ENCODE measurements around the gene GNE.
"Not testable (repeated sequence)": the region's sequence is repeated elsewhere in the genome, so short reads cannot be mapped to it uniquely, and the experiment has no call there.

GNE gene

GRCh38 chr9:36247356-36247755, 10.9 kb downstream of the GNE start:
- H3F3A ChIP-seq (ENCODE audit: insufficient read depth, low read length): no peaks in the 10 kb centered on the region
- H3K9me2 ChIP-seq (ENCODE audit: low read depth, low read length): no peaks in the 10 kb centered on the region
- TF ChIP-seq CTCF (IDR thresholded peaks at IDR 0.05; ENCODE audit: low read length) (no peak), EZH2 (IDR thresholded peaks at IDR 0.05; ENCODE audit: borderline replicate concordance, low read length) (no peak)
- H4K20me1 ChIP-seq (ENCODE audit: insufficient read depth, low read length): no peaks in the 10 kb centered on the region
- H3K79me2 ChIP-seq (ENCODE audit: insufficient read depth, low read length): no peaks in the 10 kb centered on the region
- H3K27me3 ChIP-seq (ENCODE audit: insufficient read depth, low read length): no peaks in the 10 kb centered on the region
- H3K27ac ChIP-seq (ENCODE audit: low read depth, low read length, poor library complexity, severe bottlenecking): no peak overlapping the region
- H3K9me3 ChIP-seq (ENCODE audit: low read length): no peaks in the 10 kb centered on the region
- H3K4me2 ChIP-seq (ENCODE audit: low read length): no peak overlapping the region
- peaks cover 10% of the 10 kb centered on the region; the same call in 1 of the 2 replicates for H3K36me3 ChIP-seq (ENCODE audit: insufficient read depth, low read length)
- no peak overlapping the region for H3K9ac ChIP-seq (ENCODE audit: low read length)
- H3K4me1 ChIP-seq (ENCODE audit: insufficient read depth, low read length, severe bottlenecking): no peaks in the 10 kb centered on the region
- H2AFZ ChIP-seq (ENCODE audit: low read length): no peak overlapping the region
- no peak overlapping the region for H3K4me3 ChIP-seq (ENCODE audit: low read depth, low read length, poor library complexity, severe bottlenecking)

GRCh38 chr9:36245906-36246305, 12.3 kb downstream of the GNE start:
- no peaks in the 10 kb centered on the region for H3K4me1 ChIP-seq (ENCODE audit: insufficient read depth, low read length, severe bottlenecking)
- H3K4me3 ChIP-seq (ENCODE audit: low read depth, low read length, poor library complexity, severe bottlenecking): no peak overlapping the region
- H3K9ac ChIP-seq (ENCODE audit: low read length): no peak overlapping the region
- no peak overlapping the region for H3K4me2 ChIP-seq (ENCODE audit: low read length)
- no peaks in the 10 kb centered on the region for H3K27me3 ChIP-seq (ENCODE audit: insufficient read depth, low read length)
- no peaks in the 10 kb centered on the region for H3F3A ChIP-seq (ENCODE audit: insufficient read depth, low read length)
- H3K36me3 ChIP-seq (ENCODE audit: insufficient read depth, low read length): peaks cover 20% of the 10 kb centered on the region
- H3K9me3 ChIP-seq (ENCODE audit: low read length): no peaks in the 10 kb centered on the region
- H3K9me2 ChIP-seq (ENCODE audit: low read depth, low read length): no peaks in the 10 kb centered on the region
- no peak overlapping the region for H2AFZ ChIP-seq (ENCODE audit: low read length)
- H3K79me2 ChIP-seq (ENCODE audit: insufficient read depth, low read length): no peaks in the 10 kb centered on the region
- TF ChIP-seq CTCF (IDR thresholded peaks at IDR 0.05; ENCODE audit: low read length) (no peak), EZH2 (IDR thresholded peaks at IDR 0.05; ENCODE audit: borderline replicate concordance, low read length) (no peak)
- no peak overlapping the region for H3K27ac ChIP-seq (ENCODE audit: low read depth, low read length, poor library complexity, severe bottlenecking)
- H4K20me1 ChIP-seq (ENCODE audit: insufficient read depth, low read length): no peaks in the 10 kb centered on the region

- not testable (repeated sequence) for H3K27me3 ChIP-seq (ENCODE audit: insufficient read depth, low read length); H3K9me2 ChIP-seq (ENCODE audit: low read depth, low read length); H3K9me3 ChIP-seq (ENCODE audit: low read length); H3K27ac ChIP-seq (ENCODE audit: low read depth, low read length, poor library complexity, severe bottlenecking); H3K79me2 ChIP-seq (ENCODE audit: insufficient read depth, low read length); H3K4me2 ChIP-seq (ENCODE audit: low read length); H3K9ac ChIP-seq (ENCODE audit: low read length); H3K4me3 ChIP-seq (ENCODE audit: low read depth, low read length, poor library complexity, severe bottlenecking); H4K20me1 ChIP-seq (ENCODE audit: insufficient read depth, low read length); H3F3A ChIP-seq (ENCODE audit: insufficient read depth, low read length); H3K4me1 ChIP-seq (ENCODE audit: insufficient read depth, low read length, severe bottlenecking); H2AFZ ChIP-seq (ENCODE audit: low read length)
- H3K36me3 ChIP-seq (ENCODE audit: insufficient read depth, low read length): peaks cover 15% of the 10 kb centered on the region; the same call in 1 of the 2 replicates
These were observed 18.6 kb downstream of the GNE start for GRCh38 chr9:36239675-36240074.

GRCh38 chr9:36239205-36239604, 19.0 kb downstream of the GNE start:
- H3K4me2 ChIP-seq (ENCODE audit: low read length); H3K9ac ChIP-seq (ENCODE audit: low read length); H3K27me3 ChIP-seq (ENCODE audit: insufficient read depth, low read length); H3K9me2 ChIP-seq (ENCODE audit: low read depth, low read length); H3K4me3 ChIP-seq (ENCODE audit: low read depth, low read length, poor library complexity, severe bottlenecking); H2AFZ ChIP-seq (ENCODE audit: low read length); H3F3A ChIP-seq (ENCODE audit: insufficient read depth, low read length); H3K9me3 ChIP-seq (ENCODE audit: low read length); H3K4me1 ChIP-seq (ENCODE audit: insufficient read depth, low read length, severe bottlenecking); H3K79me2 ChIP-seq (ENCODE audit: insufficient read depth, low read length); H3K27ac ChIP-seq (ENCODE audit: low read depth, low read length, poor library complexity, severe bottlenecking); H4K20me1 ChIP-seq (ENCODE audit: insufficient read depth, low read length): not testable (repeated sequence)
- H3K36me3 ChIP-seq (ENCODE audit: insufficient read depth, low read length): peaks cover 17% of the 10 kb centered on the region

Measured in OCI-LY1 (cell line).